GM21528 (cell line): ENCODE results near the gene TTC3.
"Not testable (repeated sequence)": the region's sequence is repeated elsewhere in the genome, so short reads cannot be mapped to it uniquely, and the experiment has no call there.

Experiments used
- ATAC-seq: cut with Tn5 transposase; IDR thresholded peaks from one replicate; pipeline ENCODE4 v1.9.1; 2021; ENCODE audit warnings: mild to moderate bottlenecking, moderate library complexity; ENCODE audit not compliant: unreplicated experiment, low FRiP score

Gene TTC3

GRCh38 chr21:37088186-37088735 is 15.2 kb downstream of the TTC3 start:
- ATAC-seq = no peak

- ATAC-seq = no peak
Observed at GRCh38 chr21:37093977-37094376, 20.9 kb downstream of the TTC3 start.

- no peak for ATAC-seq
Observed at GRCh38 chr21:37095821-37096220, 22.8 kb downstream of the TTC3 start.

GRCh38 chr21:37098751-37099150 is 25.7 kb downstream of the TTC3 start:
- ATAC-seq = no peak

- no peak for ATAC-seq
Observed at GRCh38 chr21:37100316-37100715, 27.3 kb downstream of the TTC3 start.

GRCh38 chr21:37101384-37101783 is 28.3 kb downstream of the TTC3 start:
- ATAC-seq = no peak

- ATAC-seq = not testable (repeated sequence)
Observed at GRCh38 chr21:37102746-37103145, 29.7 kb downstream of the TTC3 start.

- ATAC-seq = no peak
Observed at GRCh38 chr21:37106998-37107397, 33.9 kb downstream of the TTC3 start.

GRCh38 chr21:37111029-37111428 is 38.0 kb downstream of the TTC3 start:
- ATAC-seq = not testable (repeated sequence)

GRCh38 chr21:37114301-37114700 is 41.2 kb downstream of the TTC3 start:
- ATAC-seq = not testable (repeated sequence)

GRCh38 chr21:37116459-37116858 is 43.4 kb downstream of the TTC3 start:
- not testable (repeated sequence) for ATAC-seq

- ATAC-seq = no peak
Observed at GRCh38 chr21:37117204-37117603, 44.1 kb downstream of the TTC3 start.

GRCh38 chr21:37118187-37118826 is 45.3 kb downstream of the TTC3 start:
- no peak for ATAC-seq

- no peak for ATAC-seq
Observed at GRCh38 chr21:37119421-37120218, 46.6 kb downstream of the TTC3 start.

GRCh38 chr21:37128076-37128475 is 55.0 kb downstream of the TTC3 start:
- ATAC-seq = no peak

- ATAC-seq = no peak
Observed at GRCh38 chr21:37130971-37131370, 57.9 kb downstream of the TTC3 start.

- no peak for ATAC-seq
Observed at GRCh38 chr21:37136261-37136660, 63.2 kb downstream of the TTC3 start.

- no peak for ATAC-seq
Observed at GRCh38 chr21:37136744-37137143, 63.7 kb downstream of the TTC3 start.

GRCh38 chr21:37139154-37139553 is 66.1 kb downstream of the TTC3 start:
- no peak for ATAC-seq

GRCh38 chr21:37139902-37140301 is 66.8 kb downstream of the TTC3 start:
- ATAC-seq = no peak

- not testable (repeated sequence) for ATAC-seq
Observed at GRCh38 chr21:37143392-37143791, 70.3 kb downstream of the TTC3 start.

- no peak for ATAC-seq
Observed at GRCh38 chr21:37145635-37146111, 72.6 kb downstream of the TTC3 start.
